ENCODE measurements around the gene SLC1A4. TPM values are rescaled to one million over a fixed set of nuclear protein-coding genes. Genes with fewer than 3 reads are reported as not detected.

SLC1A4 gene
- 13.3 and 19.2 TPM in 2 replicates for total RNA-seq

DNA sequence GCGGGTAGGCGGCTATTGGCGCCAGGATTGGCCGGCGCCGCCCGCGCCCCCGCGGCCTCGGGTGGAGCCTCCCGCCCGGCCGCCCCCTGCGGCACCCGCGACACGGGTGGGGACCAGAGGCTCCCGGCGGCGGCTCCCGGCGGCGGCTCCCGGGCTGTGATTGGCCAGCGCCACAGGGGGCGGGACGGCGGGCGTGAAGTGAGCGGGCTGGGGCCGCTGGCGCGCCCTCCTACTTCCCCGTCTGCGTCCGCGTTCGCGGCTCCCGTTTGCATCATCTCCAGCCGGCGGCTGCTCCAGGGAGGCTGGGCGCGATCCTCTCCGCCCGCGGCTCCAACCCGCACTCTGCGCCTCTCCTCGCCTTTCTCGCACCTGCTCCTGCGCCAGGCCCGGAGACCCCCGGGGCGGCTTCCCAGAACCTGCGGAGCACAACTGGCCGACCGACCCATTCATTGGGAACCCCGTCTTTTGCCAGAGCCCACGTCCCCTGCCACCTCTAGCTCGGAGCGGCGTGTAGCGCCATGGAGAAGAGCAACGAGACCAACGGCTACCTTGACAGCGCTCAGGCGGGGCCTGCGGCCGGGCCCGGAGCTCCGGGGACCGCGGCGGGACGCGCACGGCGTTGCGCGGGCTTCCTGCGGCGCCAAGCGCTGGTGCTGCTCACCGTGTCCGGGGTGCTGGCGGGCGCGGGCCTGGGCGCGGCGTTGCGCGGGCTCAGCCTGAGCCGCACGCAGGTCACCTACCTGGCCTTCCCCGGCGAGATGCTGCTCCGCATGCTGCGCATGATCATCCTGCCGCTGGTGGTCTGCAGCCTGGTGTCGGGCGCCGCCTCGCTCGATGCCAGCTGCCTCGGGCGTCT, at the start of gene SLC1A4:
Gene SLC1A4, plus strand, starts transcription at position 274 of the 856 bp plus-strand sequence. Its CDS starts 245 bp downstream, at position 519.

DNA sequence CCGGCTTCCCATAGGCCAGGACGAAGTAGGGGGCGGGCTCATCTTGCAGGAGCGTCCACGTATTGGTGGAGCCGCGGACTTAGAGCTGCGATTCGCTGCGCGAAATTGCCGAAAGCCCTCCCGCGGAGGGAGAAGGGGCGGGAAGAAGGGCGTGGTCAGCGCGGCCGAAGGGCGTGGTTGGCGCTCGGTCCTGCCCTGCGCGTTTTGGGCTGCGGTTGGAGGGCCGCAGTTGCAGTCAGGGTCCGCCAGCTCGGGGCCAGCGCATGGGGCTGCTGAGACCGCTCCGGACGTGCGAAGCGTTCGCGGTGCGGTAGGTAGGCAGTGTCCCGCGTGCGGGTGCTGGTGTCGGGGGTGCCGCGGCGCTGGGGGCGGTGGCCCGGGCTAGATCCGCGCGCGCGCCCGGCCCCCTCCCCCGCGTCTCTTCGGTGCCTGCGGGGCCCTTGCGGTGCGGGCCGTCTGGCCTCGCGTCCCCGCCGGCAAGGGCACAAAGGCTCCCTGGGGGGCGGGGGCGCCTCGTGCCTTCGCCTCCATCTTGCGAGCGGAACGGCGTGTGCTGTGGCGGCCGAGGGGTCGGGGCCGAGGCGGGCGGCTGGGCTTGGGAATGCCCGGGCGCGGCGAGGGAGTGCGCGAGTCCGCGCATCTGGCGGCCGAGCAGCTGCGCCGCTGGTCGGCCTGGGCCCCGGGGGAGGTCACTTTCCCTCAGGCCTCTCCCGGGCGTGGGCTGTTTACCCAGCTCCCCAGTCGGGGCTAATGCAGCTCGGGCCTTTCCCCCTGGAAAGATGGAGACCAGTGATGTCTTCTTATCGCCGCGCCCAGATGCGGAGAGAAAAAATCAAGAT, 67.2 kb downstream of the SLC1A4 start, which contains the start of gene CEP68:
Gene CEP68, plus strand, starts transcription at position 202 of the 839 bp plus-strand sequence. CDS start 13,029 bp downstream, outside the sequence.

Other genes with a start within 250 kb of the SLC1A4 start
- 6.3 and 7.1 TPM in 2 replicates for gene CEP68, start 67.0 kb downstream of the SLC1A4 start, total RNA-seq
- 82.5 and 119 TPM in 2 replicates for gene RAB1A, start 140.7 kb downstream of the SLC1A4 start, total RNA-seq
- 59.6 and 83.9 TPM in 2 replicates for gene ACTR2, start 238.4 kb downstream of the SLC1A4 start, total RNA-seq